Body of pancreas (tissue), 4 donors: ENCODE data around the gene NPTX2. TPM values are rescaled to one million over a fixed set of nuclear protein-coding genes. Genes with fewer than 3 reads are reported as not detected.
"Not testable (repeated sequence)": the region's sequence is repeated elsewhere in the genome, so short reads cannot be mapped to it uniquely, and the experiment has no call there.

ENCODE experiments used
- ATAC-seq: fragments of 150-250 bp; one replicate; pipeline ENCODE4 v1.9.1; 2016
- DNase-seq, 4 donors: peaks; one replicate each; pipeline ENCODE4 v3.0.0-alpha.2; 2019
- H3K27ac ChIP-seq, 4 donors: fragments of 200-600 bp; sonication (generic); 1 replicate in 3 of 4; 2 replicates in 1 of 4; pipeline versions ENCODE4 v1.5.1 to v1.6.1; 2016 to 2019; ENCODE audit warnings: mild to moderate bottlenecking in 1 of 4, mixed read lengths in 1 of 4, moderate library complexity in 1 of 4
- H3K27me3 ChIP-seq, 2 donors: fragments of 200-600 bp; sonication (generic); one replicate each; pipeline ENCODE4 v1.6.0; 2016; ENCODE audit warnings: mild to moderate bottlenecking in 1 of 2
- H3K36me3 ChIP-seq, 2 donors: fragments of 200-600 bp; sonication (generic); replicated peaks in 1 of 2; 2 replicates each; pipeline ENCODE4 v1.5.1; 2016; ENCODE audit warnings: low read depth in 2 of 2; ENCODE audit not compliant: insufficient read depth in 1 of 2
- H3K4me1 ChIP-seq: fragments of 200-600 bp; sonication (generic); one replicate; pipeline ENCODE4 v1.6.0; 2016
- H3K4me3 ChIP-seq, 2 donors: fragments of 200-600 bp; sonication (generic); 1 replicate in 1 of 2; 2 replicates in 1 of 2; pipeline ENCODE4 v1.5.1; 2016 to 2019
- H3K9me3 ChIP-seq, 3 donors: fragments of 200-600 bp; sonication (generic); 1 replicate in 2 of 3; 2 replicates in 1 of 3; pipeline ENCODE4 v1.5.1; 2016
- CTCF ChIP-seq, 7 experiments: fragments of 450-650 bp in 4 of 7; fragments of 200-600 bp in 3 of 7; sonication (generic) in 3 of 7; IDR thresholded peaks; one replicate each; pipeline ENCODE4 v1.5.1; 2016 to 2019; ENCODE audit warnings: antibody characterized with exemption in 7 of 7
- POLR2A ChIP-seq, 3 donors: fragments of 450-650 bp; IDR thresholded peaks; one replicate each; pipeline ENCODE4 v1.6.1; 2016; ENCODE audit warnings: antibody characterized with exemption in 3 of 3, mild to moderate bottlenecking in 2 of 3
- WGBS, 2 donors: methylation state at CpG; one replicate each; pipeline ENCODE4 v1.1.5; 2017; 5-methylcytosine and 5-hydroxymethylcytosine counted together
- intact Hi-C: fragments of 100-400 bp; cut with DNase I; formaldehyde crosslinking; loops from one replicate; pipeline ENCODE4 v1.15.1; 2023
- total RNA-seq, 2 donors: library from RNA; depleted of rRNA; stranded (reverse); fragments of >200 nt; gene quantifications; one replicate each; pipeline ENCODE4 v1.1.0, GENCODE V29; 2016

The NPTX2 gene
- total RNA-seq, 2 donors from 2014 or later = 18.4 to 37.2 TPM

GRCh38 chr7:98571006-98571405, 46.1 kb upstream of the NPTX2 start:
- ATAC-seq (no peak), DNase-seq (no peak)
- no peaks in the 10 kb centered on the region for H3K9me3 ChIP-seq
- no peaks in the 10 kb centered on the region for H3K27me3 ChIP-seq
- H3K36me3 ChIP-seq = no peaks in the 10 kb centered on the region
- H3K4me1 ChIP-seq = peaks cover 14% of the 10 kb centered on the region
- H3K27ac ChIP-seq = no peak overlapping the region
- no peak overlapping the region for H3K4me3 ChIP-seq
- WGBS, 2 donors = 75 to 85% methylated on average over 5 of the region's 5 CpGs
- intact Hi-C loops = no loop called here
- no peak for TF ChIP-seq CTCF (IDR thresholded peaks at IDR 0.05)
- TF ChIP-seq POLR2A (IDR thresholded peaks at IDR 0.05) = no peak

- DNase-seq (no peak), ATAC-seq (no peak)
- intact Hi-C loops = no loop called here
- Histone ChIP-seq H3K4me3 (no peak overlapping the region), H3K27ac (no peak overlapping the region), H3K36me3 (no peaks in the 10 kb centered on the region), H3K4me1 (peaks cover 14% of the 10 kb centered on the region), H3K9me3 (no peaks in the 10 kb centered on the region), H3K27me3 (no peaks in the 10 kb centered on the region)
- 60 to 81% methylated on average over 5 to 6 of the region's 6 CpGs for WGBS, 2 donors
- TF ChIP-seq CTCF (IDR thresholded peaks at IDR 0.05) = no peak
- no peak for TF ChIP-seq POLR2A (IDR thresholded peaks at IDR 0.05)
These were observed 45.1 kb upstream of the NPTX2 start for GRCh38 chr7:98571986-98572385.

- intact Hi-C loops, DNase-seq, H3K27ac ChIP-seq, H3K9me3 ChIP-seq, H3K4me3 ChIP-seq, H3K36me3 ChIP-seq, H3K27me3 ChIP-seq, ATAC-seq: not testable (repeated sequence)
- H3K4me1 ChIP-seq = peaks cover 14% of the 10 kb centered on the region
- 80 to 88% methylated on average over 9 of the region's 9 CpGs for WGBS, 2 donors
These were observed 44.4 kb upstream of the NPTX2 start for GRCh38 chr7:98572716-98573115.

- no peaks in the 10 kb centered on the region for H3K27me3 ChIP-seq
- H3K9me3 ChIP-seq = no peaks in the 10 kb centered on the region
- no peak overlapping the region for H3K4me3 ChIP-seq
- H3K36me3 ChIP-seq = no peaks in the 10 kb centered on the region
- intact Hi-C loops = no loop called here
- ATAC-seq = no peak
- TF ChIP-seq POLR2A (IDR thresholded peaks at IDR 0.05) = no peak
- no peak for TF ChIP-seq CTCF (IDR thresholded peaks at IDR 0.05)
- peaks cover 14% of the 10 kb centered on the region for H3K4me1 ChIP-seq
- no peak overlapping the region for H3K27ac ChIP-seq
- no peak for DNase-seq
- 80 to 87% methylated on average over 6 of the region's 6 CpGs for WGBS, 2 donors
These were observed 43.3 kb upstream of the NPTX2 start for GRCh38 chr7:98573816-98574215.

- TF ChIP-seq CTCF (IDR thresholded peaks at IDR 0.05) (no peak), POLR2A (IDR thresholded peaks at IDR 0.05) (no peak)
- no peak overlapping the region for H3K4me3 ChIP-seq
- ATAC-seq (no peak), DNase-seq (no peak)
- no peaks in the 10 kb centered on the region for H3K9me3 ChIP-seq
- intact Hi-C loops = no loop called here
- H3K27me3 ChIP-seq = no peaks in the 10 kb centered on the region
- no peaks in the 10 kb centered on the region for H3K4me1 ChIP-seq
- no peaks in the 10 kb centered on the region for H3K36me3 ChIP-seq
- WGBS, 2 donors = 31 to 48% methylated on average over 2 of the region's 2 CpGs
- no peak overlapping the region for H3K27ac ChIP-seq
These were observed 41.2 kb upstream of the NPTX2 start for GRCh38 chr7:98575878-98576277.
